Pancreas (tissue), 10 donors: ENCODE measurements around the gene LRRC4. TPM values are rescaled to one million over a fixed set of nuclear protein-coding genes. Genes with fewer than 3 reads are reported as not detected.
A peak's percentile ranks its signal among the peaks of the same experiment; 100 is the strongest.

ENCODE experiments used
- ATAC-seq, 4 donors: fragments of 200-7000 bp; cut with Tn5 transposase; one replicate each; pipeline versions ENCODE4 v1.8.0 to v1.9.1; 2020; ENCODE audit warnings: mild to moderate bottlenecking in 4 of 4, moderate library complexity in 4 of 4
- DNase-seq, 6 donors: peaks; one replicate each; pipeline ENCODE4 v3.0.0-alpha.2; 2020
- FAIRE-seq: peaks from 2 replicates; lab custom pipeline; 2012; peaks lifted over from hg19 to GRCh38; lab: Jason Lieb, UNC
- H3K27ac ChIP-seq, 4 donors: fragments of 200-600 bp; sonication (generic); 1 replicate in 3 of 4; 2 replicates in 1 of 4; pipeline versions ENCODE4 v1.5.0 to v1.8.0; 2020
- H3K27me3 ChIP-seq, 4 donors: fragments of 200-600 bp; one replicate each; pipeline ENCODE4 v1.8.0; 2021
- H3K36me3 ChIP-seq, 3 donors: fragments of 200-600 bp; sonication (generic) in 1 of 3; one replicate each; pipeline versions ENCODE4 v1.5.0 to v1.8.0; 2020 to 2021
- H3K4me1 ChIP-seq, 3 donors: fragments of 200-600 bp; one replicate each; pipeline ENCODE4 v1.8.0; 2021
- H3K4me3 ChIP-seq, 4 donors: fragments of 200-600 bp; sonication (generic) in 2 of 4; one replicate each; pipeline versions ENCODE4 v1.5.0 to v1.8.0; 2020 to 2021
- H3K9me3 ChIP-seq, 4 donors: fragments of 200-600 bp; one replicate each; pipeline ENCODE4 v1.8.0; 2021
- CTCF ChIP-seq, 4 donors: fragments of 200-600 bp; sonication (generic) in 3 of 4; IDR thresholded peaks; one replicate each; pipeline versions ENCODE4 v1.5.0 to v1.8.0; 2021; ENCODE audit warnings: antibody characterized with exemption in 4 of 4
- WGBS, 2 donors: extraction: QIAGEN DNeasy Blood & Tissue Kit; methylation state at CpG; one replicate each; pipeline ENCODE4 v1.1.7; 2013; 5-methylcytosine and 5-hydroxymethylcytosine counted together
- intact Hi-C, 3 donors: fragments of 100-400 bp; cut with DNase I; formaldehyde crosslinking; loops; one replicate each; pipeline versions ENCODE4 v1.11.1 to v1.14.2; 2022
- polyA plus RNA-seq, 2 donors: library from polyadenylated mRNA; stranded (reverse); fragments of 200-250 nt; gene quantifications; one replicate each; pipeline ENCODE4 v1.2.3, GENCODE V29; 2013
- total RNA-seq, 6 donors: library from RNA; stranded (reverse); fragmentation: NEBNext Ultra II Directional in 4 of 6; extraction: Animal tissue kit (Norgen Biotek cat#: 25700) in 4 of 6; gene quantifications; one replicate each; pipeline versions ENCODE4 v1.2.1 to v1.2.4, GENCODE V29; 2021 to 2023
- donor health status: healthy with polysubstance abuse.
- donor health status: DM: no; HTN: no; CAD: no; lungs with moderate emphysema.
- donor health status: DM: no; HTN: no; CAD: no.
- donor health status: control.
- donor health status: control.
- donor health status: Bipolar disorder and iron deficiency.
- donor health status: DM: yes; HTN: yes; CAD: no.
- donor health status: DM: no; HTN: no; CAD: no.
- donor health status: DM: no; HTN: no; CAD: no.
- donor health status: DM: yes; HTN: yes; CAD: no.

LRRC4 gene
- total and polyA plus RNA-seq, 8 donors: 0.42 to 2.4 (median 0.84) TPM

- H3K36me3 ChIP-seq: peaks cover 0 to 12% (median 0%) of the 10 kb centered on the region in 3 donors
- no peaks in the 10 kb centered on the region for H3K9me3 ChIP-seq
- H3K4me1 ChIP-seq: no peaks in the 10 kb centered on the region
- FAIRE-seq (no peak), DNase-seq (no peak), ATAC-seq (no peak)
- WGBS, 2 donors: 88 to 89% methylated on average over 15 of the region's 15 CpGs
- H3K4me3 ChIP-seq: no peak overlapping the region
- intact Hi-C loops: no loop called here
- no peaks in the 10 kb centered on the region for H3K27me3 ChIP-seq
- no peak overlapping the region for H3K27ac ChIP-seq
- no peak for TF ChIP-seq CTCF (IDR thresholded peaks at IDR 0.05)
These were observed 42.6 kb upstream of the LRRC4 start for GRCh38 chr7:128073671-128074310.

- ATAC-seq (no peak), FAIRE-seq (no peak), DNase-seq (peak in 1 of 6 donors; percentile 43)
- Histone ChIP-seq H3K4me1 (no peaks in the 10 kb centered on the region), H3K27ac (no peak overlapping the region), H3K4me3 (no peak overlapping the region), H3K27me3 (no peaks in the 10 kb centered on the region), H3K36me3 (peaks cover 0 to 9% (median 0%) of the 10 kb centered on the region in 3 donors), H3K9me3 (no peaks in the 10 kb centered on the region)
- 84 to 91% methylated on average over 11 of the region's 11 CpGs for WGBS, 2 donors
- intact Hi-C loops: no loop called here
- TF ChIP-seq CTCF (IDR thresholded peaks at IDR 0.05): no peak
These were observed 40.6 kb upstream of the LRRC4 start for GRCh38 chr7:128071801-128072200.

GRCh38 chr7:128071376-128071775 is 40.1 kb upstream of the LRRC4 start:
- TF ChIP-seq CTCF (IDR thresholded peaks at IDR 0.05): no peak
- ATAC-seq: no peak
- Histone ChIP-seq H3K27me3 (no peaks in the 10 kb centered on the region), H3K4me1 (no peaks in the 10 kb centered on the region), H3K27ac (no peak overlapping the region), H3K4me3 (no peak overlapping the region), H3K36me3 (peaks cover 0 to 9% (median 0%) of the 10 kb centered on the region in 3 donors), H3K9me3 (no peaks in the 10 kb centered on the region)
- intact Hi-C loops: no loop called here
- WGBS, 2 donors: 95% methylated on average over 6 of the region's 6 CpGs
- DNase-seq: no peak
- FAIRE-seq: no peak

- DNase-seq (no peak), ATAC-seq (no peak), FAIRE-seq (no peak)
- H3K9me3 ChIP-seq: no peaks in the 10 kb centered on the region
- H3K4me1 ChIP-seq: no peaks in the 10 kb centered on the region
- H3K36me3 ChIP-seq: peaks cover 0 to 3% (median 0%) of the 10 kb centered on the region in 3 donors
- H3K4me3 ChIP-seq: no peak overlapping the region
- no peak for TF ChIP-seq CTCF (IDR thresholded peaks at IDR 0.05)
- intact Hi-C loops: no loop called here
- H3K27me3 ChIP-seq: no peaks in the 10 kb centered on the region
- 94 to 96% methylated on average over 8 of the region's 8 CpGs for WGBS, 2 donors
- no peak overlapping the region for H3K27ac ChIP-seq
These were observed 38.4 kb upstream of the LRRC4 start for GRCh38 chr7:128069373-128070364.
